ENCODE results near the gene RAP1A.

The RAP1A gene

GRCh38 chr1:111720977-111721786 lies 101.6 kb downstream of the RAP1A start:
- Histone ChIP-seq H3K36me3 (ENCODE audit: control insufficient read depth in 1 of 2, insufficient read depth in 2 of 2, low read length in 2 of 2) (no peaks in the 10 kb centered on the region), H3K27me3 (ENCODE audit: low read depth, low read length) (no peaks in the 10 kb centered on the region), H3K4me1 (ENCODE audit: control insufficient read depth in 1 of 2, insufficient read depth in 2 of 2, low read length in 2 of 2) (peaks cover 0 to 27% of the 10 kb centered on the region in 2 donors), H3K4me3 (ENCODE audit: low read depth in 1 of 2, low read length in 2 of 2) (no peak overlapping the region), H3K27ac (ENCODE audit: low read length) (no peak overlapping the region), H3K9me3 (ENCODE audit: control insufficient read depth in 1 of 2, low read length in 2 of 2) (no peaks in the 10 kb centered on the region)

- H3K27me3 ChIP-seq (ENCODE audit: low read depth, low read length) = no peaks in the 10 kb centered on the region
- peaks cover 0 to 11% of the 10 kb centered on the region in 2 donors for H3K36me3 ChIP-seq (ENCODE audit: control insufficient read depth in 1 of 2, insufficient read depth in 2 of 2, low read length in 2 of 2)
- peaks cover 0 to 27% of the 10 kb centered on the region in 2 donors for H3K4me1 ChIP-seq (ENCODE audit: control insufficient read depth in 1 of 2, insufficient read depth in 2 of 2, low read length in 2 of 2)
- no peaks in the 10 kb centered on the region for H3K9me3 ChIP-seq (ENCODE audit: control insufficient read depth in 1 of 2, low read length in 2 of 2)
- no peak overlapping the region for H3K27ac ChIP-seq (ENCODE audit: low read length)
- no peak overlapping the region for H3K4me3 ChIP-seq (ENCODE audit: low read depth in 1 of 2, low read length in 2 of 2)
Observed at GRCh38 chr1:111723091-111723806, 103.7 kb downstream of the RAP1A start.

- no peak overlapping the region for H3K4me3 ChIP-seq (ENCODE audit: low read depth in 1 of 2, low read length in 2 of 2)
- peaks cover 0 to 27% of the 10 kb centered on the region in 2 donors for H3K4me1 ChIP-seq (ENCODE audit: control insufficient read depth in 1 of 2, insufficient read depth in 2 of 2, low read length in 2 of 2)
- no peak overlapping the region for H3K27ac ChIP-seq (ENCODE audit: low read length)
- H3K36me3 ChIP-seq (ENCODE audit: control insufficient read depth in 1 of 2, insufficient read depth in 2 of 2, low read length in 2 of 2) = peaks cover 0 to 11% of the 10 kb centered on the region in 2 donors
- no peaks in the 10 kb centered on the region for H3K9me3 ChIP-seq (ENCODE audit: control insufficient read depth in 1 of 2, low read length in 2 of 2)
- no peaks in the 10 kb centered on the region for H3K27me3 ChIP-seq (ENCODE audit: low read depth, low read length)
Observed at GRCh38 chr1:111723871-111724270, 104.3 kb downstream of the RAP1A start.

GRCh38 chr1:111725192-111725591 lies 105.6 kb downstream of the RAP1A start:
- Histone ChIP-seq H3K9me3 (ENCODE audit: control insufficient read depth in 1 of 2, low read length in 2 of 2) (no peaks in the 10 kb centered on the region), H3K27me3 (ENCODE audit: low read depth, low read length) (no peaks in the 10 kb centered on the region), H3K4me3 (ENCODE audit: low read depth in 1 of 2, low read length in 2 of 2) (no peak overlapping the region), H3K4me1 (ENCODE audit: control insufficient read depth in 1 of 2, insufficient read depth in 2 of 2, low read length in 2 of 2) (peaks cover 0 to 33% of the 10 kb centered on the region in 2 donors), H3K36me3 (ENCODE audit: control insufficient read depth in 1 of 2, insufficient read depth in 2 of 2, low read length in 2 of 2) (peaks cover 0 to 11% of the 10 kb centered on the region in 2 donors), H3K27ac (ENCODE audit: low read length) (no peak overlapping the region)

GRCh38 chr1:111727056-111727455 lies 107.5 kb downstream of the RAP1A start:
- Histone ChIP-seq H3K36me3 (ENCODE audit: control insufficient read depth in 1 of 2, insufficient read depth in 2 of 2, low read length in 2 of 2) (peaks cover 0 to 11% of the 10 kb centered on the region in 2 donors), H3K4me3 (ENCODE audit: low read depth in 1 of 2, low read length in 2 of 2) (no peak overlapping the region), H3K4me1 (ENCODE audit: control insufficient read depth in 1 of 2, insufficient read depth in 2 of 2, low read length in 2 of 2) (peaks cover 0 to 21% of the 10 kb centered on the region in 2 donors), H3K9me3 (ENCODE audit: control insufficient read depth in 1 of 2, low read length in 2 of 2) (no peaks in the 10 kb centered on the region), H3K27me3 (ENCODE audit: low read depth, low read length) (no peaks in the 10 kb centered on the region), H3K27ac (ENCODE audit: low read length) (no peak overlapping the region)

GRCh38 chr1:111729271-111729921 lies 109.8 kb downstream of the RAP1A start:
- H3K9me3 ChIP-seq (ENCODE audit: control insufficient read depth in 1 of 2, low read length in 2 of 2) = no peaks in the 10 kb centered on the region
- H3K27ac ChIP-seq (ENCODE audit: low read length) = no peak overlapping the region
- no peak overlapping the region for H3K4me3 ChIP-seq (ENCODE audit: low read depth in 1 of 2, low read length in 2 of 2)
- no peaks in the 10 kb centered on the region for H3K27me3 ChIP-seq (ENCODE audit: low read depth, low read length)
- H3K4me1 ChIP-seq (ENCODE audit: control insufficient read depth in 1 of 2, insufficient read depth in 2 of 2, low read length in 2 of 2) = peaks cover 11 to 32% of the 10 kb centered on the region in 2 donors
- peaks cover 0 to 11% of the 10 kb centered on the region in 2 donors for H3K36me3 ChIP-seq (ENCODE audit: control insufficient read depth in 1 of 2, insufficient read depth in 2 of 2, low read length in 2 of 2)

- Histone ChIP-seq H3K27ac (ENCODE audit: low read length) (no peak overlapping the region), H3K4me3 (ENCODE audit: low read depth in 1 of 2, low read length in 2 of 2) (no peak overlapping the region), H3K27me3 (ENCODE audit: low read depth, low read length) (no peaks in the 10 kb centered on the region), H3K36me3 (ENCODE audit: control insufficient read depth in 1 of 2, insufficient read depth in 2 of 2, low read length in 2 of 2) (peaks cover 0 to 11% of the 10 kb centered on the region in 2 donors), H3K4me1 (ENCODE audit: control insufficient read depth in 1 of 2, insufficient read depth in 2 of 2, low read length in 2 of 2) (peaks cover 16 to 34% of the 10 kb centered on the region in 2 donors), H3K9me3 (ENCODE audit: control insufficient read depth in 1 of 2, low read length in 2 of 2) (no peaks in the 10 kb centered on the region)
Observed at GRCh38 chr1:111729946-111730681, 110.5 kb downstream of the RAP1A start.

- no peak overlapping the region for H3K27ac ChIP-seq (ENCODE audit: low read length)
- H3K9me3 ChIP-seq (ENCODE audit: control insufficient read depth in 1 of 2, low read length in 2 of 2) = no peaks in the 10 kb centered on the region
- H3K4me1 ChIP-seq (ENCODE audit: control insufficient read depth in 1 of 2, insufficient read depth in 2 of 2, low read length in 2 of 2) = peaks cover 16 to 36% of the 10 kb centered on the region in 2 donors
- H3K4me3 ChIP-seq (ENCODE audit: low read depth in 1 of 2, low read length in 2 of 2) = no peak overlapping the region
- H3K27me3 ChIP-seq (ENCODE audit: low read depth, low read length) = no peaks in the 10 kb centered on the region
- peaks cover 0 to 11% of the 10 kb centered on the region in 2 donors for H3K36me3 ChIP-seq (ENCODE audit: control insufficient read depth in 1 of 2, insufficient read depth in 2 of 2, low read length in 2 of 2)
Observed at GRCh38 chr1:111730706-111731105, 111.1 kb downstream of the RAP1A start.

GRCh38 chr1:111731956-111732355 lies 112.4 kb downstream of the RAP1A start:
- Histone ChIP-seq H3K4me1 (ENCODE audit: control insufficient read depth in 1 of 2, insufficient read depth in 2 of 2, low read length in 2 of 2) (peaks cover 22 to 49% of the 10 kb centered on the region in 2 donors), H3K27ac (ENCODE audit: low read length) (no peak overlapping the region), H3K36me3 (ENCODE audit: control insufficient read depth in 1 of 2, insufficient read depth in 2 of 2, low read length in 2 of 2) (peaks cover 0 to 12% of the 10 kb centered on the region in 2 donors), H3K27me3 (ENCODE audit: low read depth, low read length) (no peaks in the 10 kb centered on the region), H3K4me3 (ENCODE audit: low read depth in 1 of 2, low read length in 2 of 2) (no peak overlapping the region), H3K9me3 (ENCODE audit: control insufficient read depth in 1 of 2, low read length in 2 of 2) (no peaks in the 10 kb centered on the region)

GRCh38 chr1:111732718-111733117 lies 113.1 kb downstream of the RAP1A start:
- no peaks in the 10 kb centered on the region for H3K9me3 ChIP-seq (ENCODE audit: control insufficient read depth in 1 of 2, low read length in 2 of 2)
- H3K4me1 ChIP-seq (ENCODE audit: control insufficient read depth in 1 of 2, insufficient read depth in 2 of 2, low read length in 2 of 2) = peaks cover 29 to 56% of the 10 kb centered on the region in 2 donors
- peaks cover 0 to 5% of the 10 kb centered on the region in 2 donors for H3K36me3 ChIP-seq (ENCODE audit: control insufficient read depth in 1 of 2, insufficient read depth in 2 of 2, low read length in 2 of 2)
- no peak overlapping the region for H3K4me3 ChIP-seq (ENCODE audit: low read depth in 1 of 2, low read length in 2 of 2)
- no peaks in the 10 kb centered on the region for H3K27me3 ChIP-seq (ENCODE audit: low read depth, low read length)
- peak overlapping the region; percentile 71 for H3K27ac ChIP-seq (ENCODE audit: low read length)
